Skin epidermis (tissue), 12 donors: Measurements from ENCODE around the gene TNPO2.

ENCODE experiments used
- H3K27ac ChIP-seq, 21 experiments: fragments of 200-600 bp; sonication (generic) in 11 of 21; one replicate each; pipeline ENCODE4 v1.5.0; 2020; ENCODE audit warnings: mild to moderate bottlenecking in 3 of 21, inconsistent platforms in 2 of 21, moderate library complexity in 2 of 21
- H3K4me3 ChIP-seq, 7 experiments: fragments of 200-600 bp; sonication (generic) in 2 of 7; one replicate each; pipeline ENCODE4 v1.5.0; 2020; ENCODE audit warnings: inconsistent platforms in 2 of 7, mild to moderate bottlenecking in 2 of 7, moderate library complexity in 1 of 7

The TNPO2 gene

DNA sequence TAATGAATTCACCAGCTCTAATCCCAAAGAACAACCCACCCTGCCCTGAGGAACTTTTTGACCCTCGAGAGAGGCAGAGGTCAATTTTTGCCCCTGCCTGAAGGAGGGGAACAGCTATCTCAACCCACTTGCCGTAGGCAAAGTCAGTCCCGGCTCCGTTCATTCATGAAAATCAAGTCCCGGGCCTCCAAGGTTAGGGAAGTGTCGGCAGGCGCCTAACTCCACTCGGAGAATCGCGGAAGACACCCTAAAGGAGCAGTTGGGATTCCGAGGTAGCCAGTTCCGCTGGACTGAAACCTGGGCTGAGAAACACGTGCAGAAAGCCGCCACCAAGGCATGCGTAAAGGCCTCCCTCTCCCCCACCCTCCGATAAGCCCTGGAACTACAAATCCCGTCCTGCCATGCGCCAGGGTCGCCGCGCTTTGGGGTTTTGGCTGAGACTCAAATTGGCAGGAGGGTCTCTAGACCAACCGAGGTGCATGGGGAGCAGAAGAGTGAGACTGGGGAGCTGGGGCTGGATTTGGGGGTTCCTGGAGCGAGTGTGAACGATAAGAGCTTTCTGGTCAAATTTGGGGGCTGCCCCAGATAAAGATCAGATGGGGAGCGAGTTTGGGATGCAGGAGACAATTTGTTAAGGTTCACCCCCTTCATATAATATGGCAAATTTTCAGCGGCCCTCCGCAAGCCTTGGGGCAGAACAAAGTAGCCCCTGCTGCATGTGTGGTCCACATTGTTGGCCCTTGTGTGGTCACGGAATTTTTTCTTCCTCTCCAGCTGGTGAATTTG lies at the start of gene TNPO2:
TNPO2 (minus strand) TSS at position 292 of the 786 bp plus-strand sequence. CDS start 2,955 bp downstream, outside the sequence.
- Histone ChIP-seq H3K4me3 (peak within 1 kb of the TSS; percentile 70 to 94 (median 81)), H3K27ac (peak within 1 kb of the TSS; percentile 19 to 99 (median 96))

DNA sequence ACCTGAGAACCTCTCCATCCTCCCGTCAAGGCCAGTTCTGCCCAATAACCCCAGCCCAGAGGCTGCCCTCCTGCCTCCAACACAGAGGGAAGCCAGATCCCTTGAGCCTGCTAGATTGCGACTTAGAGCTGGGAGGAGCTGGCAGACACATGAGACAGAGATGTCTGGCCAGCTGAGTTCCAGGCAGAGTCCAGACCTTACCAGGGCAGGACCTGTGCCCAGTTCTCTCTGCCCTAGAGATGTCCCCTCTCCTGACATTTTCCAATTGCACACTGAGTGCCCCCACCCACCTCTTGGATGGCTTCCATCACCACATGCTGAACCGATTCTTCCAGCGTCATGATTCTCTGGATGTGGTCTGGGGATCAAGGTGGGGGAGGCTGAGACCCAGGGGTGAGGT lies 48.6 kb upstream of the TNPO2 start:
- Histone ChIP-seq H3K4me3 (no peak overlapping the region), H3K27ac (peak overlapping the region in 2 of 21 experiments; percentile 37 to 47)

DNA sequence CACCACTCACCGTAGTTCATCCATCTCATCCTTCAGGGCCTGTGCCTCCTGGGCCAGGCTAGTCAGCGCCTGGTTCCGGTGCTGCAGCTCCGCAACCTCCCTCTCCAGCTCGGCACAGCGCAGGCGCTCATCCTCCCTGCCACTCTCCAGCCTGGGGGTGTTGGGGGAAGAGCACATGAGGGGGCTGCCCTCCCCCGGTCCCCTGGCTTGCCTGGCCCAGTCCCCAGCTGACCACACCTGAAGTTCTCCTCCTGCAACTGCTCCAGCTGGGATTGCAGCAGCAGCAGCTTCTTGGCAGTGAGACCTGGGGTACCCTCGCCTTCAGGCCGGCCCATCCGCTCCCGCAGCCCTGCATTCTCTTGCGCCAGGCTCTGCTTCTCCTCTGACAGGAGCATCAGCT lies 47.2 kb upstream of the TNPO2 start:
- H3K4me3 ChIP-seq = no peak overlapping the region
- H3K27ac ChIP-seq = no peak overlapping the region

DNA sequence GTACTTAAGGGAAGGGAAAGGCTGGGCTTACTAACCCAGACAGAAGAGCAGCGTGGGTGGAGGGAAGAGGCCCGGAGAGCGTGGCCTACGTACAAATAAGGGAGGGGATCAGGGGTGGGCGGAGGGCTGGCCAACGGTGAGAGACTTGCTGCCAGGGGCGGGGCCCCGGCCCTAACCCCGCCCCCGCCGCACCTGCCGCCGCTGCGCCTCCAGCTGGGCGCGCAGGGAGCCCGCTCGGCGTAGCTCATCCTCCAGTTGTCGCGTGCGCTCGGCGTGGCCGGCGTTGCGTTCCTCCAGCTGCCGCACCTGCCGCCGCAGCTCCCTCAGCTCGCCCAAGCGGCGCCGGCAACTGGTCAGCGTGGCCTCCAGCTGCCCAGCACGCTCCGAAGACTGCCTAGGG lies 46.0 kb upstream of the TNPO2 start:
- peak overlapping the region in 2 of 21 experiments; percentile 0 to 16 for H3K27ac ChIP-seq

DNA sequence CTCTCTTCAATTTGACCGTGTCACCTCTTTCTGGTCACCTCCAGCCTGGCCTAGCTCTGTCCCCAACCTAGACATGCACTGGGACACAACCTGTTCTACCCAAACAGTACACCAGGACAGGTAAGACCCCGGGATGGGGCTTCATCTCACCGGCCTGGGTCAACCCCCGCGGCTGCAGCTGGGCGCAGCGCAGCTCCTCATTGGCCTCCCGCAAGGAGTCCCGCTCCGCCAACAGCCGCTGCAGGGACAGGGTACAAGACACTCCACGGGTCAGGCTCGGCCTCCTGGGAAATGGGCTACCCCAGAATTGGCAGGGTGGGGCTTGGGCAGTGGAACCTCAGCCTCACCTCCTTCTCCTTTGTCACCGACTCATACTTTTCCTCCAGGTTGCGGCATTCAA lies 43.9 kb upstream of the TNPO2 start:
- H3K27ac ChIP-seq = no peak overlapping the region
- no peak overlapping the region for H3K4me3 ChIP-seq

More for the DNA sequence above, 46.0 kb upstream of the TNPO2 start:
- H3K4me3 ChIP-seq = no peak overlapping the region

DNA sequence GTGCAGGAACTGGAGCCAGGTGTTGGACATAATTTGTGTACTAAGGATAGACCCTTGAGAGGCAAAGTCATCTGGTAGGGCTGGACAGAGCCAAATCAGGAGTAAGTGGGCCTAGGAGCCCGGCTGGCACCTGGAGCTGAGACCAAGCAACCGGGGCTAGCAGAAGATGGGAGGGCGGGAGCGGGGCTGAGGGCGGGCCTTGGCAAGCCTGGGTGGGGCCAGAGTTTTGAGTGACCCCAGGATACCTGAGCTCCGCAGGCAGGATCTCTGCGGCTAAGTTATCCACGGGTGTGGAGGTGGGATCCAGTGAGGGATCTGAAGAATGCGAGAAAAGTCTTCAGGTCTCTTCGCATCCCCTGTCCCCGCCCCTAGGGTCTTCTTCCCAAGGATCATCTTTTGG lies 43.4 kb upstream of the TNPO2 start:
- no peak overlapping the region for H3K4me3 ChIP-seq
- H3K27ac ChIP-seq = no peak overlapping the region

DNA sequence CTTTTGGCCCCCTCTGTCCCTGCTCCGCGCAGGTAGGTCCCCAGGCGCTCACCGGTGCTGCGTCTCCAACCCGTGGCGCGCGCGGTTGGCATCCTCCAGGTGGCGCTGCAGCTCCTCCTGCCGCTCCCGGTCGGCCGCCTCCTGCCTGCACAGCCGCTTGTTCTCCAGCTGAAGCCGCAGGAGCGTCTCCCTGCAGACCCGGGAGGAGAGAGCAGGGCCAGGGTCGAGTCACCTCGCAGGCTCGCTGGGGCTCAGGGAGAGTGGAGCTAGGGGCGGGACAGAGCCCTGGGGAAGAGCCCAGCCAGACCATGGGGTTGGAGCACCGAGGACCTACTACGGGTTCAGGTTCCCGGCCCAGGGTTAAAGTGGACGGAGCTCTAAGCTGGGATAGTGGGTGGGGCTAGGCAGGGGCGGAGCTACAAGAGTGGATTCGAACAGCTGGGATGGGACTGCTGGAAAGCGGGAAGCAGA lies 42.4 kb upstream of the TNPO2 start:
- peak overlapping the region in 6 of 7 experiments; percentile 7 to 40 (median 34) for H3K4me3 ChIP-seq
- peak overlapping the region in 3 of 21 experiments; percentile 27 to 37 (median 33) for H3K27ac ChIP-seq

DNA sequence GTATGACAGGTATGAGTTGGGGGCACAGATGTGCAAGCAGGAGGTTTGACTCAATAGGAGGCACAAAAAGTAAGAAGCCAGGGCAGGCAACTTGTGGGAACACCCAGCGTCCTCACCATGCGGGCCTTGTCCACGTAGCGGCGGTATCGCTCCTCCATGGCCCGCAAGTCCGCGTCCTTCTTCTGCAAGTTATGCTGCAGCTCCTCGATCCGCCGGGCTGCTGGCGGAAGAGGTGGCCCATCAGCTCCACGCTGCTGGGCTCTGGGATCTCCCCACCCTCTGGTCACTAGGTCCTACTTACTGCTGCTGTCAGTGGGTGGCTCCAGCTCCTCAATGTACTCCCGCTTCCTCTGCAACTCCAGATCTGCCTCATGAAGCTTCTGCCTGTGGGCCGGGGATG lies 41.0 kb upstream of the TNPO2 start:
- H3K4me3 ChIP-seq = no peak overlapping the region
- no peak overlapping the region for H3K27ac ChIP-seq

DNA sequence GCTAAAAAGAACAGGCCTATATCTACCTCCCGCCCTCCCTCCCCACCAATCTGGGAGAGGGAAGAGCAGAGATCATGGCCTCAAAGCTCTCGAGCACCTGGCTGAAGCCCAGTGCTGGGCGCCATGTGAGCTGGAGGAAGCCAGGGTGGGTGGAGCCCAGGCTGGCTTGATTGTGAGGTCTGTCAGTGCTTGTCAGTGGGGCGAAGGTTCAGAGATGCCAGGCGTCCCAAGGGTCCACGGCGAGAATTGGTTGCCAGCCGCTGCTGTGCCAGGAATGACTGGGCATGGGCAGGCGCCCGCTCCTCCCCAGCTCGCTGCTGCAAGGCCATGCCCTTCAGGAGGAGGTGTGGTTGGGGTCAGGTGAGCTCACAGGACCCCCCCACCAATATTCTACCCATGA lies 39.4 kb upstream of the TNPO2 start:
- Histone ChIP-seq H3K27ac (no peak overlapping the region), H3K4me3 (no peak overlapping the region)

DNA sequence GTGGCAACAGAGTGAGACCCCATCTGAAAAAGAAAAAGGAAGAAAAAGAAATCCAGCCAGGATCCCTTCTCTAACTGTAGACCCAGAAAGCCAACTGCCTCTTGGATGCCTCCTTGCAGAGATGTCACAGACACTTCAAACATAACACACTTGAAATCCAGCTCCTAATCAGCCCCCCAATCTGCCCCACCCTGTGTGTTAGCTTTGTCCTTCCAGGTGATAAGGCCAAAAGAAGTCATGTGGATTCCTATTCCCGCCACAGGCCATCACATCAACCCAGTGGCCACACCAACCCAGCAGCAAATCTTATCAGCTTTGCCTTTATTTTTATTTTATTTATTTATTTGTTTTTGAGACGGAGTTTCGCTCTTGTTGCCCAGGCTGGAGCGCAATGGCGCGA lies 36.0 kb upstream of the TNPO2 start:
- H3K27ac ChIP-seq = no peak overlapping the region
- H3K4me3 ChIP-seq = no peak overlapping the region

DNA sequence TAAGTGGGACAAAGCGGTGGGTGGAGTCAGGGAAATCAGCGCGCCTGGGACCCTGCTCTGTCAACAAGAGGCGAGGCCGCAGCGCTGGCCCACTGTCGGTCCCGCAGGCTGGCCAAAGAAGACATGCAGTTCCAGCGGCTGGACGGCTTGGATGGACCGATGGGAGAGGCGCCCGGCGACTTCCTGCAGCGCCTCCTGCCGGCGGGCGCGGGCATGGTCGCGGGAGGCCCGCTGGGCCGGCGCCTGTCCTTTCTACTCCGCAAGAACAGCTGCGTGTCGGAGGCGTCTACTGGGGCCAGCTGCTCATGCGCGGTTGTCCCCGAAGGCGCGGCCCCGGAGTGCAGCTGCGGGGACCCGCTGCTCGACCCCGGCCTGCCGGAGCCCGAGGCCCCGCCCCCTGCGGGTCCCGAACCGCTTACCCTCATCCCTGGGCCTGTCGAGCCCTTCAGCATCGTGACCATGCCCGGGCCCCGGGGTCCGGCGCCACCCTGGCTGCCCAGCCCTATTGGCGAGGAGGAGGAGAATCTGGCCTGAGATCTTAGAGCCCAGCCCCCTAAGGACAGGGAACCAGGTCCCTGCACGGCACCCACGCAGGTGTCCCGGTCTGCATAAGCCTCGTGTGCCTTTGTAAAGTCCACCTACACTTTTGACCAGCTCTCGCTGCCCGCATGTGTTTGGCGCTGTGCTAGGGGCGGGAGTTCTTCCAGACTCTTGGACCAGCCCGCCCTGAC lies 34.0 kb upstream of the TNPO2 start:
- Histone ChIP-seq H3K27ac (peak overlapping the region in 3 of 21 experiments; percentile 13 to 73 (median 59)), H3K4me3 (peak overlapping the region in 5 of 7 experiments; percentile 7 to 32 (median 18))

DNA sequence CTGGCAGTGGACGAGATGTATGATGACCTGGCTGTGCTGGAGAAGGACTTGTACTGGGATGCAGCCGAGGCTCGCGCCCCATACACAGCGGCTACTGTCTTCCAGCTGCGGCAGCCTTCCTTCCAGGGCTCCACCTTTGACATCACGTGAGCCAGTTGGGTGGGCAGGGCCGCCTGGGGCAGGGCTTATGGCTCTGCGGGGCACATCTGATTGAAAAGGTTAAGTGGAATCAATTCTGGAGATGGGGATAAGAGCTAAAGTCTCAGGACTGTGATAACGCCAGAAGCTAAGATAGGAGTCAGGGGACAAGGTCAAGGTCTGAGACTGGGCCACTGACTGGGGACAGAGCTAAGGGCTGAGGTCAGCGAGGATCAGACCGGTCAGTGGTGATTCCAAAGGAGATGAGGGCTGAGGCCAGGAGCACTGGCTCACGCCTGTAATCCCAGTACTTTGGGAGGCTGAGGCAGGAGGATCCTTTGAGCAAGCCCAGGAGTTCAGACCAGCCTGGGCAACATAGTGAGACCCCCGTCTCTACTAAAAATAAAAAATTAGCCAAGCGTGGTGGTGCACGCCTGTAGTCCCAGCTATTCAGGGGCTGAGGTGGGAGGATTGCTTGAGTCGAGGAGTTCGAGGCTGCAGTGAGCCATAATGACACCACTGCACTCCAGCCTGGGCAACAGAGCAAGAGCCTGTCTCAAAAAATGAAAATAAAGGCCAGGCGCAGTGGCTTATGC lies 32.6 kb upstream of the TNPO2 start:
- Histone ChIP-seq H3K4me3 (no peak overlapping the region), H3K27ac (no peak overlapping the region)

DNA sequence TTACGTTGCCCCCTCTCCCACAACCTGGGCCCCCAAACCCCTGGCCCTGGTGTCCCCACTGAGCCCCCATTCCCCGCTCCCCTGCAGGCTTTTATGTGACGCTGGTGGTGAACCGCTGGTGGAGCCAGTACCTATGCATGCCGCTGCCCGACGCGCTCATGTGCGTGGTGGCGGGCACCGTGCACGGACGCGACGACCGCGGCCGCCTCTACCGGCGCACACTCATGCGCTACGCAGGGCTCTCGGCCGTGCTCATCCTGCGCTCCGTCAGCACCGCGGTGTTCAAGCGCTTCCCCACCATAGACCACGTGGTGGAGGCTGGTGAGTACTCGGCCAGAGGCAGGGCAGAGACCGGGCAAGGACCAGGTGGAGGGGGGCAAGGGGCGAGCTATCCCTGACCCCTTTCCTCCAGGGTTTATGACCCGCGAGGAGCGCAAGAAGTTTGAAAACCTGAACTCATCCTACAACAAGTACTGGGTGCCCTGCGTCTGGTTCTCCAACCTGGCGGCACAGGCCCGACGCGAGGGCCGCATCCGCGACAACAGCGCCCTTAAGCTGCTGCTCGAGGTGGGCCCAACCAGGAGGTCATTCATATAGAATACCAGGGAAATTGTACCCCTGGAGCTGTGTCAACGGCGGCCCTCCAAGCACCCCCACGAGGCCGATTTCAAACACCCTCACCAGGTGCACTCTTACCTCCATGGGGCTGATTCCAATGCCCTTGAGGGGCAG lies 30.9 kb upstream of the TNPO2 start:
- no peak overlapping the region for H3K4me3 ChIP-seq
- peak overlapping the region in 1 of 21 experiments; percentile 9 for H3K27ac ChIP-seq

DNA sequence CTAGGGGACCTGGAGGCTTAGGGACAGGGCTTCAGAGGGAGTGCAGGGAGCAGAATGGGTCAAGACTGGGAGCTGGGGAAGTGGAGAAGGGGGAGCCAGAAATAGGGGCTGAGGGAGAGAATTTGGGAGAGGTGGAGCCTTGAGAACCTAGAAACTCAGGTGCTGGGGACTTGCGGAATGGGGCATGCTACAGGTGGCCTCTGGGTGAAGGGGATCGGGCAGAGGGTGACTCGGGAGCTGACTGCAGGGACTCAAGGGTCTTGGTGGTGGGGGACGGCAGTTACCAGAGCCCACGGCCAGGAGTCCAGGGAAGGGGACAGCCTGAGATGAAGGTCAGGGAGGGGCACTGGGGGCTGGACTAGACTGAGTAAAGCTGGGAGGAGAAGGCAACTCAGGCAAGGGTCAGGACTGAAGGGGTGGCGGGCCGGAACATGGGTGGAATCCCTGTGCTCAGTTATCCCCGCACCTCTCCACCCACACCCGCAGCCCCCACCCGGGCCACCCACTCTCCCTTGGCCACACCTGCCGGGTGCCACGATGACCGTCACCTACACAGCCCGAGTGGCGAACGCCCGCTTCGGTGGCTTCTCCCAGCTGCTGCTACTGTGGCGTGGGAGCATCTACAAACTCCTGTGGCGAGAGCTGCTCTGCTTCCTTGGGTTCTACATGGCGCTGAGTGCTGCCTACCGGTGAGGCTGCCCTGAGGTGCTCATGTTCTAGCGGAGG lies 28.5 kb upstream of the TNPO2 start:
- no peak overlapping the region for H3K4me3 ChIP-seq
- no peak overlapping the region for H3K27ac ChIP-seq

DNA sequence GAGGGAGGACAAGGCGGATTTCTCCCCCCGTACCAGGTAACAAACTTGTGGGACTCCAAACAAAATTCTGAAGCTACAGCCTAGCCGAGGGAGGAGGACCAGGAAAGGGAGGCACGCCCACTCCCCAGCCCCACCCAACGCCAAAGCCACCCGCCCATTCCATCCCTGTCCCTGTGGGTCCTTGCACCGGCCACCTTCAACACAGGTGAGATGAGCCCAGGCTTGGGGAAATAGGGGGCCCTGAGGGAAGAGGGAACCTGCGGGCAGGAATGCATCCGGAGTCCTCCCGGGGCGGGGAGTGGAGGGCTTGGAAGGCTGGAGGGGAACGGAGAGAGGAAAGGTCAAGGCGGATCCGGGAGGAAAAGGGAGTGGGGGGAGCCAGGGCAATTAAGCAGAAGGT lies 27.9 kb upstream of the TNPO2 start, which contains the start of gene BEST2:
BEST2 (plus strand) TSS at position 157 of the 400 bp plus-strand sequence. CDS start 802 bp downstream, outside the sequence.
- Histone ChIP-seq H3K27ac (peak within 1 kb of the TSS in 4 of 21 experiments; percentile 35 to 62 (median 52)), H3K4me3 (no peak within 1 kb of the TSS)

DNA sequence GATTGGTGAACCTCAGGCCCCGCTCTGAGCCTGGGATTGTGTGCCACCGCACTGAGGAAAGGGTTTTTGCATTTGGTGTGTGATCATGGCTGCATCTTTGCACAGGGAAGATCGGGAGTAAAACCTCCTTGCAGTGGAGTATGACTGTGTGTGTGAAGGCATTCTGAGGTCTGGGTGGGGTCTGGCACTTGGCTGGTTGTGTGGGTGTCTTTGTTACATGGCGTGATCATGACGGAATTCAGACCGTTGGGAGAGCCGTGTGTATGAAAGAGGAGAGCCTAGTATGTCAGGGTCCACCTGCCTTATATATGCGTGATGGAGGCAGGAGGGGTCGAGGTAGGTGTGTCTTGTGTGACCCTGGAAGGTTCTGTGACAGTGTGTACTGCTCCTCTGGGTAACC lies 27.1 kb upstream of the TNPO2 start:
- peak overlapping the region in 4 of 21 experiments; percentile 35 to 62 (median 52) for H3K27ac ChIP-seq

DNA sequence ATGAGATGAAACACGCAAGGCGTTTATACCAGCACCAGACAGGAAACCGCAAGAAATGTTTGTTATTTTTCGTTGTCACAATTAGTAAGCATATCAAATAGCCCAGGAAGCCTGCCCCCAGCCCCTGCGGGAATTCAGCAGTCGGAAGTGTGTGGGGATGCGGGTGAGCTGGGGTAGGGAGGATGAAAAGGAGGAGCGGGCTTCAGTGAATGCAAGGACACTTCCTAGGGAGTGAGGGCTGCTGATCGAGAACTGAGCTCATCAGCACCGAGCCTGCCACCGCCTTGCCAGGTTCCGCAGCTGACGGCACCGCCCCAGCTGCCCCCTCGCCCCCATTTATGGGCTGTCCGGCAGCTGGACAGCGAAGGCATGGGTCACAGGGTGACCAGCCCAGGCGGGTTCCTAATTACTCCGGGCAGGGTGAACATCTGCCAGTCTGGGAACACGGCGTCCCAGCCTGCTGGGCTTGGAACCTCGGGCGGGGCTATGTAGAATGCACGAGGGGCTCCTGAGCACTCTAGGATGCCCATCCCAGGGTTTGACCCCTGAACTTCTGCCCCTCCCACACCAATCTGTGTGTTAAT lies 26.3 kb upstream of the TNPO2 start:
- Histone ChIP-seq H3K4me3 (no peak overlapping the region), H3K27ac (peak overlapping the region in 9 of 21 experiments; percentile 1 to 73 (median 35))

More for the DNA sequence above, 27.1 kb upstream of the TNPO2 start:
- no peak overlapping the region for H3K4me3 ChIP-seq

DNA sequence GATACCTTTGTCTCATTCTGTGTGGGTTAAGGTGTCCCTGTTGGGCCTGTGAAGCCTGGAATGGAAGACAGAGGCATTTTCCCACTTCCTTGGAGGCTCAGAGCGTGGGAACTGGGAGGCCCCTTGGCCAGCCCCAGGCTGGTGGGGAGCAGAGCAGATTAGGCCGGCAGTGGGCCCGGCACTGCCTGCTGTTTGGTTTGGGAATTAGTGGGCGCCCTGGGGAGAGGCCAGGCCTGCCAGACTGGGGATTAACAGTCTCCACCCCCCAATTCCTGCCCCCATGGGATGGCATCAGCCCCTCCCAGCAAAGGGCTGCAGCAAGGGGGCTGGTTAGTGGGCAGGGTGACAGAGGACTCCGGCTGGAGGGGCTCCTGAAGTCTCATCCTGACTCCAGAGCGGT lies 24.8 kb upstream of the TNPO2 start:
- Histone ChIP-seq H3K27ac (no peak overlapping the region), H3K4me3 (no peak overlapping the region)
